Esophagus muscularis mucosa (tissue), 4 donors: Measurements from ENCODE around the gene TBC1D17. TPM values are rescaled to one million over a fixed set of nuclear protein-coding genes. Genes with fewer than 3 reads are reported as not detected.

Experiments used
- DNase-seq: peaks from one replicate; pipeline ENCODE4 v3.0.0-alpha.2; 2017; ENCODE audit errors: extremely low spot score
- H3K27ac ChIP-seq, 4 donors: fragments of 200-600 bp; sonication (generic); replicated peaks in 1 of 4; 1 replicate in 3 of 4; 2 replicates in 1 of 4; pipeline ENCODE4 v1.5.1; 2016 to 2019; ENCODE audit warnings: mild to moderate bottlenecking in 1 of 4
- H3K27me3 ChIP-seq, 4 donors: fragments of 200-600 bp; sonication (generic); one replicate each; pipeline versions ENCODE4 v1.5.1 to v1.6.0; 2016 to 2019
- H3K36me3 ChIP-seq, 4 donors: fragments of 200-600 bp; sonication (generic); one replicate each; pipeline ENCODE4 v1.5.1; 2016 to 2019
- H3K4me1 ChIP-seq, 4 donors: fragments of 200-600 bp; sonication (generic); one replicate each; pipeline ENCODE4 v1.5.1; 2016 to 2019
- H3K4me3 ChIP-seq, 4 donors: fragments of 200-600 bp; sonication (generic); 1 replicate in 2 of 4; 2 replicates in 2 of 4; pipeline ENCODE4 v1.5.1; 2016 to 2019; ENCODE audit warnings: mild to moderate bottlenecking in 4 of 4, moderate library complexity in 1 of 4
- H3K9me3 ChIP-seq, 4 donors: fragments of 200-600 bp; sonication (generic); 1 replicate in 3 of 4; 2 replicates in 1 of 4; pipeline ENCODE4 v1.5.1; 2016 to 2019
- EP300 ChIP-seq: sonication (generic); formaldehyde crosslinking; IDR thresholded peaks from one replicate; pipeline ENCODE4 v1.6.1; 2017; ENCODE audit warnings: antibody characterized with exemption
- POLR2A ChIP-seq: fragments of 450-650 bp; IDR thresholded peaks from one replicate; pipeline ENCODE4 v1.6.1; 2017; ENCODE audit warnings: antibody characterized with exemption, moderate library complexity, mild to moderate bottlenecking, low read depth
- POLR2AphosphoS5 ChIP-seq, 2 donors: sonication (generic); formaldehyde crosslinking; IDR thresholded peaks; one replicate each; pipeline ENCODE4 v1.6.1; 2017; ENCODE audit warnings: antibody characterized with exemption in 2 of 2
- WGBS: methylation state at CpG from one replicate; pipeline ENCODE4 v1.1.5; 2018; 5-methylcytosine and 5-hydroxymethylcytosine counted together
- intact Hi-C: fragments of 100-400 bp; cut with DNase I; formaldehyde crosslinking; loops from one replicate; pipeline ENCODE4 v1.15.1; 2023
- total RNA-seq, 4 donors: library from RNA; depleted of rRNA; stranded (reverse); fragments of >200 nt; gene quantifications; one replicate each; pipeline versions ENCODE4 v1.1.0 to v1.2.1, GENCODE V29; 2016
- TF ChIP-seq, protein P1 (sequence below), 3 experiments: fragments of 200-600 bp in 2 of 3; fragments of 450-650 bp in 1 of 3; sonication (generic) in 2 of 3; IDR thresholded peaks; one replicate each; pipeline ENCODE4 v1.5.1; 2017 to 2019; ENCODE audit warnings: antibody characterized with exemption in 3 of 3, mild to moderate bottlenecking in 2 of 3, moderate library complexity in 1 of 3

The TBC1D17 gene
- total RNA-seq, 4 donors from 2014 or later: 35.1 to 60.9 (median 44.0) TPM

DNA sequence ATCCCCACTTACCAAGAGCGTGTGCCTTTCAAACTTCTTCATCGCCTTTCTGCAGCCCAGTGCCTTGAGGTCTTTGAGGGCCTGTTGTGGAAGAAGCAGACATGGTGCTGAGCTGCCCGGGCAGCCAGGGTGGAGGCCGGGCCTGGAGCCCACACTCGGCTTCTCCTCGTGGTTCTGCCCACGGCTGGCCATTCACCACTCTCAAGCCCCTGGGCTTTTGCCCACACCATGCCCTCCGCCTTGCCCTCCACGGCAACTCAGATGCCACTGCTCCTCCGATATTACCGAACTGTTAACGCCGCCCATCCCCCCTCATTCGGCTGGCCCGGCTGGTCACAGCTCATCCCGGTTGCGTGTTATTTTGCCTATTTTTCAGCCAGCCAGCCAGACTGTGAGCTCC, 13.9 kb downstream of the TBC1D17 start:
- intact Hi-C loops: no loop called here
- DNase-seq: no peak
- Histone ChIP-seq H3K4me1 (peaks cover 9 to 18% (median 16%) of the 10 kb centered on the region in 4 donors), H3K27ac (no peak overlapping the region), H3K9me3 (no peaks in the 10 kb centered on the region), H3K27me3 (peaks cover 0 to 37% (median 9%) of the 10 kb centered on the region in 4 donors), H3K4me3 (no peak overlapping the region), H3K36me3 (peaks cover 4 to 32% (median 15%) of the 10 kb centered on the region in 4 donors)
- TF ChIP-seq POLR2AphosphoS5 (IDR thresholded peaks at IDR 0.05): no peak
- no peak for TF ChIP-seq EP300
- TF ChIP-seq, protein P1, sequence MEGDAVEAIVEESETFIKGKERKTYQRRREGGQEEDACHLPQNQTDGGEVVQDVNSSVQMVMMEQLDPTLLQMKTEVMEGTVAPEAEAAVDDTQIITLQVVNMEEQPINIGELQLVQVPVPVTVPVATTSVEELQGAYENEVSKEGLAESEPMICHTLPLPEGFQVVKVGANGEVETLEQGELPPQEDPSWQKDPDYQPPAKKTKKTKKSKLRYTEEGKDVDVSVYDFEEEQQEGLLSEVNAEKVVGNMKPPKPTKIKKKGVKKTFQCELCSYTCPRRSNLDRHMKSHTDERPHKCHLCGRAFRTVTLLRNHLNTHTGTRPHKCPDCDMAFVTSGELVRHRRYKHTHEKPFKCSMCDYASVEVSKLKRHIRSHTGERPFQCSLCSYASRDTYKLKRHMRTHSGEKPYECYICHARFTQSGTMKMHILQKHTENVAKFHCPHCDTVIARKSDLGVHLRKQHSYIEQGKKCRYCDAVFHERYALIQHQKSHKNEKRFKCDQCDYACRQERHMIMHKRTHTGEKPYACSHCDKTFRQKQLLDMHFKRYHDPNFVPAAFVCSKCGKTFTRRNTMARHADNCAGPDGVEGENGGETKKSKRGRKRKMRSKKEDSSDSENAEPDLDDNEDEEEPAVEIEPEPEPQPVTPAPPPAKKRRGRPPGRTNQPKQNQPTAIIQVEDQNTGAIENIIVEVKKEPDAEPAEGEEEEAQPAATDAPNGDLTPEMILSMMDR (IDR thresholded peaks at IDR 0.05): no peak
- no peak for TF ChIP-seq POLR2A
- 86% methylated on average over 16 of the region's 17 CpGs for WGBS

DNA sequence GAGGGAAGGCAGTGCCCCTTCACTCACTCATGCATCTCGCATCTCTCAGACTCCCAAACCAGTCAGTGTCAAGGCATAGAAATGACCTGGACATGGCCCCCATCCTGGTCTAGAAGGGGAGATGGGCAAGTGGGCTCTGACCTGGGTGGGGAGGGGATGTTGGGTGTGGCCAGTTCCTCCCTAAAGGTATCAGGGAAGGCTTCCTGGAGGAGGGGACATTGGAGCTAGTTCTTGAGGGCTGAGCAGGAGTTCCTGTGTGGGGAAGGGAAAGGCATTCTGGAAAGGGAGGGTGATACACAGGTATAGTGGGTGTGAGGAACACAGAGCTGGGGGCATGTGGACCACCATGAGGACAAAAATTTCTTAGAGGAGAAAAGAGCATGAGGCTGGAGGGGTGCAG, 15.2 kb downstream of the TBC1D17 start:
- H3K9me3 ChIP-seq: no peaks in the 10 kb centered on the region
- peaks cover 17 to 32% (median 26%) of the 10 kb centered on the region in 4 donors for H3K4me1 ChIP-seq
- H3K27ac ChIP-seq: no peak overlapping the region
- DNase-seq: no peak
- H3K27me3 ChIP-seq: peaks cover 0 to 37% (median 9%) of the 10 kb centered on the region in 4 donors
- H3K36me3 ChIP-seq: peaks cover 4 to 19% (median 10%) of the 10 kb centered on the region in 4 donors
- WGBS: 93% methylated on average over 1 of the region's 1 CpG
- intact Hi-C loops: no loop called here
- TF ChIP-seq, protein P1 (IDR thresholded peaks at IDR 0.05): no peak
- TF ChIP-seq EP300 (no peak), POLR2A (no peak), POLR2AphosphoS5 (IDR thresholded peaks at IDR 0.05) (no peak)
- no peak overlapping the region for H3K4me3 ChIP-seq

DNA sequence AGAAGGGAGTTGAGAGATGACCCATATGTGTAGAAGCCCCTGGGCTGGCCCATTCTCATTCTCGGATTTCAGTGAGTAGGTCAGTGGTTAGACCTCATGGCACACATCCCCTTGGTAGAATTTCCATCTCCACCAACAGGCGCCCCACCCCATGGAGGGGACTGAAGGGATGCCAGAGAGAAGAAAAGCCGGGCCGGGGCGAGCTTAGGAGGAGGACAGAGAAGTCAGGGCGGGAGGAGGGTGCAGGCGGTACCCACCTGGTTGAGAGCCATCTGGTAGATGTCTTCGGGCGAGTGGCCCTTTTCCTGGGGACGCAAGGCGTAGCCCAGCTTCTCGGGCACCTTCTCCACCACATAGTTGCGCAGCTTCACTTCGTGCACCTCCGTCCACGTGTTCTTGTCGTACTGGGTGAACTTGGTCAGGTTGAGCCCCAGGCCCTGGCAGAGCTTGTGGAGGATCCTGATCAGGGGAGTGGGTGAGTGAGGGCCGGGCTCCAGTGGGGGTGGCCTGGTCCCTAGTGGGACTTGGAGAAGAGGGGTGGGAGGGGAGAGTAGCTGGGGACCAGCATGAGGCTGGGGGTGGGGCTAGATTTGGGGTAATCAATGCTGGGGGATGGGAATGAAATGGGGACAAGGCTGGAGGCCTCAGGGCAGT, 16.6 kb downstream of the TBC1D17 start:
- Histone ChIP-seq H3K4me3 (no peak overlapping the region), H3K36me3 (peaks cover 0 to 4% (median 0%) of the 10 kb centered on the region in 4 donors), H3K27ac (no peak overlapping the region), H3K4me1 (peaks cover 19 to 33% (median 31%) of the 10 kb centered on the region in 4 donors), H3K27me3 (peaks cover 0 to 36% (median 9%) of the 10 kb centered on the region in 4 donors), H3K9me3 (no peaks in the 10 kb centered on the region)
- 94% methylated on average over 18 of the region's 18 CpGs for WGBS
- no peak for DNase-seq
- intact Hi-C loops: no loop called here
- TF ChIP-seq EP300 (no peak), POLR2AphosphoS5 (IDR thresholded peaks at IDR 0.05) (no peak), POLR2A (no peak)
- TF ChIP-seq, protein P1 (IDR thresholded peaks at IDR 0.05): no peak

DNA sequence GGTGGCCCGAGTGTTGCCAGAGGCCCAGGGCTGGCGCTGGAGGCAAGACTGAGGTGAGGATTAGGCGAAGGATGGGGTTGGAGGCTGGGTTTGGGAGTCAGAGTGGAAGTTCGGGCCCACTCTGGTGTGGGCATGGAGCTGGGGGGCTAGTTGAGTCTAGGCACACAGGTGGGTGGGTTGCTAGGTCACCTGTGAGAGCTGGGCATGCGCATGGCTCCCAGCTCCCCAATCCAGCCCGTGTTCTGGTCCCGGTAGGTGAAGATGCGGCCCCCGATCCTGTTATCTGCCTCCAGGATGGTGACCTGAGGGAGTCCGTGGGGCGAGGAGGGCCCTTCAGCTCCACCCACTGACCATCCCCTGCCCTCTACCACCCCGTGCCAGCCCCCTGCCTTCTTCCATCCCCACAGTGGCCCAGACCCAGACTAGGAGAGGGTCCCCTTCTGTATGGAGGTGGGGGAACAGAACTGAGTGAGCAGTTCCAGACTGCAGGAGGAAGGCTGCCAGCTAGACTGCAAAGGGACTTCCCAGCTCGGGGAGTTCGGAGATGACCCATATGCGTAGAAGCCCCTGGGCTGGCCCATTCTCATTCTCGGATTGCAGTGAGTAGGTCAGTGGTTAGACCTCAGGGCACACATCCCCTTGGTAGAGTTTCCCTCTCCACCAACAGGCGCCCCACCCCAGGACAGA, 17.5 kb downstream of the TBC1D17 start:
- Histone ChIP-seq H3K27ac (no peak overlapping the region), H3K36me3 (no peaks in the 10 kb centered on the region), H3K4me3 (no peak overlapping the region), H3K9me3 (no peaks in the 10 kb centered on the region), H3K27me3 (peaks cover 0 to 28% (median 8%) of the 10 kb centered on the region in 4 donors), H3K4me1 (peaks cover 16 to 27% (median 25%) of the 10 kb centered on the region in 4 donors)
- no peak for DNase-seq
- intact Hi-C loops: no loop called here
- TF ChIP-seq POLR2AphosphoS5 (IDR thresholded peaks at IDR 0.05) (no peak), EP300 (no peak), POLR2A (no peak)
- TF ChIP-seq, protein P1 (IDR thresholded peaks at IDR 0.05): no peak
- WGBS: 79% methylated on average over 9 of the region's 17 CpGs
